H9 (cell line): ENCODE data around the gene TMEM190. TPM values are rescaled to one million over a fixed set of nuclear protein-coding genes. Genes with fewer than 3 reads are reported as not detected.
A peak's percentile ranks its signal among the peaks of the same experiment; 100 is the strongest.

Source experiments
- DNase-seq: peaks from one replicate; pipeline ENCODE4 v3.0.0-alpha.2; 2017
- H2AFZ ChIP-seq: one replicate; pipeline ENCODE4 v1.6.1; 2013; ENCODE audit warnings: mild to moderate bottlenecking, low read length, control low read depth, moderate library complexity
- H2AK5ac ChIP-seq: 2 replicates; pipeline ENCODE4 v1.6.1; 2013; ENCODE audit warnings: low read length, control low read depth, mixed read lengths; ENCODE audit not compliant: insufficient read length
- H2BK120ac ChIP-seq: one replicate; pipeline ENCODE4 v1.6.1; 2013; ENCODE audit warnings: low read depth, mild to moderate bottlenecking, low read length, control low read depth, inconsistent platforms; ENCODE audit not compliant: poor library complexity, severe bottlenecking
- H2BK12ac ChIP-seq: 2 replicates; pipeline ENCODE4 v1.6.1; 2013; ENCODE audit warnings: low read length, control low read depth, mixed read lengths, low read depth; ENCODE audit not compliant: insufficient read length
- H2BK15ac ChIP-seq: 2 replicates; pipeline ENCODE4 v1.6.1; 2013; ENCODE audit warnings: low read depth, low read length, control low read depth
- H2BK20ac ChIP-seq: one replicate; pipeline ENCODE4 v1.6.1; 2013; ENCODE audit warnings: low read depth, mild to moderate bottlenecking, low read length, control low read depth, inconsistent platforms; ENCODE audit not compliant: poor library complexity, severe bottlenecking
- H2BK5ac ChIP-seq: 2 replicates; pipeline ENCODE4 v1.6.1; 2013; ENCODE audit warnings: low read length, control low read depth, mixed read lengths; ENCODE audit not compliant: insufficient read length
- H3K14ac ChIP-seq: 2 replicates; pipeline ENCODE4 v1.6.1; 2013; ENCODE audit warnings: low read length, control low read depth; ENCODE audit not compliant: insufficient read depth
- H3K18ac ChIP-seq: 2 replicates; pipeline ENCODE4 v1.6.1; 2013; ENCODE audit warnings: low read depth, mild to moderate bottlenecking, mixed read lengths, low read length, control low read depth; ENCODE audit not compliant: insufficient read length
- H3K23ac ChIP-seq: 2 replicates; pipeline ENCODE4 v1.6.1; 2013; ENCODE audit warnings: low read length, control low read depth, mixed read lengths, low read depth; ENCODE audit not compliant: insufficient read length
- H3K23me2 ChIP-seq: 2 replicates; pipeline ENCODE4 v1.6.1; 2013; ENCODE audit warnings: low read depth, mild to moderate bottlenecking, mixed read lengths, low read length, control low read depth; ENCODE audit not compliant: insufficient read length, poor library complexity, severe bottlenecking
- H3K27ac ChIP-seq: 2 replicates; pipeline ENCODE4 v1.5.1; 2013; ENCODE audit warnings: low read length, control low read depth, mixed read lengths, low read depth; ENCODE audit not compliant: insufficient read length
- H3K27me3 ChIP-seq: 2 replicates; pipeline ENCODE4 v1.6.1; 2013; ENCODE audit warnings: low read length, control low read depth, inconsistent platforms; ENCODE audit not compliant: insufficient read depth
- H3K4ac ChIP-seq: 2 replicates; pipeline ENCODE4 v1.6.1; 2013; ENCODE audit warnings: low read depth, mild to moderate bottlenecking, control low read depth, inconsistent platforms, low read length, moderate library complexity
- H3K4me1 ChIP-seq: 2 replicates; pipeline ENCODE4 v1.6.1; 2013; ENCODE audit warnings: low read length, control low read depth, inconsistent platforms; ENCODE audit not compliant: insufficient read depth
- H3K4me2 ChIP-seq: 2 replicates; pipeline ENCODE4 v1.6.1; 2013; ENCODE audit warnings: low read length, control low read depth, mixed read lengths; ENCODE audit not compliant: insufficient read length, insufficient read depth
- H3K56ac ChIP-seq: 2 replicates; pipeline ENCODE4 v1.6.1; 2013; ENCODE audit warnings: low read depth, mild to moderate bottlenecking, mixed read lengths, low read length, control low read depth; ENCODE audit not compliant: insufficient read length
- H3K79me1 ChIP-seq: 2 replicates; pipeline ENCODE4 v1.6.1; 2013; ENCODE audit warnings: low read depth, mild to moderate bottlenecking, moderate library complexity, low read length, control low read depth, inconsistent platforms; ENCODE audit not compliant: insufficient read depth, poor library complexity, severe bottlenecking
- H3K79me2 ChIP-seq: 2 replicates; pipeline ENCODE4 v1.6.1; 2013; ENCODE audit warnings: low read length, control low read depth, inconsistent platforms; ENCODE audit not compliant: insufficient read depth
- H3K9ac ChIP-seq: 2 replicates; pipeline ENCODE4 v1.6.1; 2013; ENCODE audit warnings: low read length, control low read depth, mixed read lengths; ENCODE audit not compliant: insufficient read length; ENCODE audit errors: extremely low read depth
- H3K9me3 ChIP-seq: one replicate; pipeline ENCODE4 v1.6.1; 2013; ENCODE audit warnings: low read depth, low read length, inconsistent platforms; ENCODE audit not compliant: control insufficient read depth
- H3T11ph ChIP-seq: one replicate; pipeline ENCODE4 v1.6.1; 2013; ENCODE audit warnings: mild to moderate bottlenecking, low read length, control low read depth, inconsistent platforms
- H4K20me1 ChIP-seq: one replicate; pipeline ENCODE4 v1.6.1; 2013; ENCODE audit not compliant: control insufficient read depth, insufficient read length, insufficient read depth
- H4K5ac ChIP-seq: 2 replicates; pipeline ENCODE4 v1.6.1; 2013; ENCODE audit warnings: low read depth, mild to moderate bottlenecking, mixed read lengths, low read length, control low read depth; ENCODE audit not compliant: insufficient read length
- H4K8ac ChIP-seq: replicated peaks from 2 replicates; pipeline ENCODE4 v1.6.1; 2013; ENCODE audit warnings: low read length, control low read depth, mixed read lengths, low read depth; ENCODE audit not compliant: insufficient read length
- H4K91ac ChIP-seq: 2 replicates; pipeline ENCODE4 v1.6.1; 2013; ENCODE audit warnings: low read depth, mild to moderate bottlenecking, moderate library complexity, mixed read lengths, low read length, control low read depth; ENCODE audit not compliant: insufficient read length
- H3K27ac Mint-ChIP-seq, 3 experiments: 2 replicates in 2 of 3; 3 replicates in 1 of 3; pipeline ENCODE4 v1.8.0; 2020 to 2021; ENCODE audit warnings: mixed read lengths in 3 of 3, mild to moderate bottlenecking in 1 of 3, moderate library complexity in 1 of 3
- H3K27me3 Mint-ChIP-seq: 2 replicates; pipeline ENCODE4 v1.8.0; 2021; ENCODE audit warnings: low read depth, mild to moderate bottlenecking, moderate library complexity, mixed read lengths
- H3K36me3 Mint-ChIP-seq, 3 experiments: 2 replicates in 2 of 3; 3 replicates in 1 of 3; pipeline ENCODE4 v1.8.0; 2020 to 2021; ENCODE audit warnings: low read depth in 3 of 3, mixed read lengths in 3 of 3; ENCODE audit not compliant: insufficient read depth in 1 of 3
- H3K4me1 Mint-ChIP-seq, 2 experiments: 2 replicates each; pipeline ENCODE4 v1.8.0; 2020; ENCODE audit warnings: mixed read lengths in 2 of 2
- H3K4me3 Mint-ChIP-seq, 2 experiments: 2 replicates in 1 of 2; 3 replicates in 1 of 2; pipeline ENCODE4 v1.8.0; 2020 to 2021; ENCODE audit warnings: mild to moderate bottlenecking in 2 of 2, mixed read lengths in 2 of 2, moderate library complexity in 1 of 2
- H3K9me3 Mint-ChIP-seq, 2 experiments: 2 replicates in 1 of 2; 3 replicates in 1 of 2; pipeline ENCODE4 v1.8.0; 2020; ENCODE audit warnings: mild to moderate bottlenecking in 2 of 2, mixed read lengths in 2 of 2, moderate library complexity in 1 of 2
- CTCF ChIP-seq: fragments of 200-600 bp; sonication (generic); conservative IDR thresholded peaks from 3 replicates; pipeline ENCODE4 v1.8.0; 2021; ENCODE audit warnings: antibody characterized with exemption, mild to moderate bottlenecking
- WGBS: extraction: QIAGEN DNeasy Blood & Tissue Kit; methylation state at CpG from one replicate; pipeline ENCODE4 v1.1.7; 2013; ENCODE audit warnings: missing lambda C conversion rate, low lambda C conversion rate, mixed read lengths; ENCODE audit not compliant: insufficient read length; ENCODE audit errors: extremely low coverage; 5-methylcytosine and 5-hydroxymethylcytosine counted together
- total RNA-seq: library from RNA; stranded (reverse); gene quantifications from 2 replicates; pipeline ENCODE4 v1.2.1, GENCODE V29; 2021

TMEM190 gene
- total RNA-seq, 1 experiment from 2014 or later = 1.5 TPM

- Histone ChIP-seq H4K20me1 (peaks cover 3% of the 10 kb centered on the region), H3K9me3 (no peaks in the 10 kb centered on the region), H3K56ac (no peak within 1 kb of the TSS), H4K91ac (no peak within 1 kb of the TSS), H3K4me1 (peaks cover 8% of the 10 kb centered on the region), H4K5ac (no peak within 1 kb of the TSS), H3T11ph (no peak within 1 kb of the TSS), H3K79me1 (peaks cover 15% of the 10 kb centered on the region), H3K23ac (no peak within 1 kb of the TSS), H2AK5ac (no peak within 1 kb of the TSS), H3K14ac (peak within 1 kb of the TSS; percentile 84), H3K27me3 (peaks cover 2% of the 10 kb centered on the region; the same call in 1 of the 2 replicates), H2AFZ (peak within 1 kb of the TSS; percentile 99), H3K79me2 (peaks cover 17% of the 10 kb centered on the region; the same call in 1 of the 2 replicates), H2BK120ac (no peak within 1 kb of the TSS), H3K4ac (no peak within 1 kb of the TSS), H2BK5ac (no peak within 1 kb of the TSS), H3K9ac (peak within 1 kb of the TSS; percentile 94), H2BK20ac (no peak within 1 kb of the TSS), H3K18ac (peak within 1 kb of the TSS; percentile 80), H3K4me2 (peak within 1 kb of the TSS; percentile 87), H2BK12ac (no peak within 1 kb of the TSS), H2BK15ac (no peak within 1 kb of the TSS), H4K8ac (no peak within 1 kb of the TSS), H3K27ac (peak within 1 kb of the TSS; percentile 82), H3K23me2 (peaks cover 28% of the 10 kb centered on the region)
- DNase-seq = peak; percentile 98
- peaks cover 45 to 57% of the 10 kb centered on the region in 2 experiments for H3K4me1 Mint-ChIP-seq
- peaks cover 2 to 3% of the 10 kb centered on the region in 2 experiments; a peak in 2 of 5 replicates for H3K9me3 Mint-ChIP-seq
- peak within 1 kb of the TSS; percentile 98 to 100 for H3K4me3 Mint-ChIP-seq
- WGBS = no CpG with 5 or more reads among the region's 68 CpGs
- peaks cover 19% of the 10 kb centered on the region for H3K27me3 Mint-ChIP-seq
- peaks cover 40 to 53% (median 50%) of the 10 kb centered on the region in 3 experiments for H3K36me3 Mint-ChIP-seq
- TF ChIP-seq CTCF = no peak
- peak within 1 kb of the TSS; percentile 98 to 99 (median 99) for H3K27ac Mint-ChIP-seq
Measured at GRCh38 chr19:55385724-55386492, 9.3 kb downstream of the TMEM190 start, which contains the start of gene RPL28. Gene RPL28, plus strand, starts transcription at chr19:55385932. Its CDS starts 426 bp downstream, at chr19:55386358.
